GM23338 (cell line): Measurements from ENCODE around the gene RANGAP1. TPM values are rescaled to one million over a fixed set of nuclear protein-coding genes. Genes with fewer than 3 reads are reported as not detected.
A peak's percentile ranks its signal among the peaks of the same experiment; 100 is the strongest.

Experiments used
- ATAC-seq: fragments of 200-7000 bp; cut with Tn5 transposase; 3 replicates; pipeline ENCODE4 v1.9.1; 2020
- DNase-seq: peaks from one replicate; pipeline ENCODE4 v3.0.0-alpha.2; 2015; ENCODE audit warnings: low spot score
- H2AFZ ChIP-seq: fragments of 200-600 bp; sonication (generic); 2 replicates; pipeline ENCODE4 v1.8.0; 2016; ENCODE audit warnings: antibody characterized with exemption, mild to moderate bottlenecking, moderate library complexity
- H3F3A ChIP-seq: fragments of 200-600 bp; sonication (generic); replicated peaks from 2 replicates; pipeline ENCODE4 v1.8.0; 2017; ENCODE audit warnings: antibody characterized with exemption, mixed run types, low read depth
- H3K27ac ChIP-seq: fragments of 200-600 bp; sonication (generic); 2 replicates; pipeline ENCODE4 v1.6.1; 2016; ENCODE audit warnings: low read depth
- H3K27me3 ChIP-seq: fragments of 200-600 bp; sonication (generic); 2 replicates; pipeline ENCODE4 v1.8.0; 2016; ENCODE audit warnings: mild to moderate bottlenecking, mixed run types, moderate library complexity; ENCODE audit not compliant: insufficient read depth
- H3K36me3 ChIP-seq: fragments of 200-600 bp; sonication (generic); 2 replicates; pipeline ENCODE4 v1.8.0; 2016; ENCODE audit warnings: mild to moderate bottlenecking; ENCODE audit not compliant: insufficient read depth
- H3K4me1 ChIP-seq: fragments of 200-600 bp; sonication (generic); 2 replicates; pipeline ENCODE4 v1.8.0; 2016; ENCODE audit warnings: mild to moderate bottlenecking, moderate library complexity; ENCODE audit not compliant: insufficient read depth
- H3K4me2 ChIP-seq: fragments of 200-600 bp; sonication (generic); 2 replicates; pipeline ENCODE4 v1.7.1; 2017; ENCODE audit warnings: mixed run types
- H3K4me3 ChIP-seq: fragments of 200-600 bp; sonication (generic); 2 replicates; pipeline ENCODE4 v1.6.1; 2016; ENCODE audit warnings: mixed run types
- H3K79me2 ChIP-seq: fragments of 200-600 bp; sonication (generic); replicated peaks from 2 replicates; pipeline ENCODE4 v1.8.0; 2017; ENCODE audit warnings: mild to moderate bottlenecking; ENCODE audit not compliant: insufficient read depth
- H3K9me2 ChIP-seq: fragments of 200-600 bp; sonication (generic); 2 replicates; pipeline ENCODE4 v1.8.0; 2017; ENCODE audit not compliant: insufficient read depth
- H4K20me1 ChIP-seq: fragments of 200-600 bp; sonication (generic); replicated peaks from 2 replicates; pipeline ENCODE4 v1.8.0; 2017; ENCODE audit warnings: mild to moderate bottlenecking; ENCODE audit not compliant: insufficient read depth
- H3K27ac Mint-ChIP-seq: 2 replicates; pipeline ENCODE4 v1.8.0; 2020; ENCODE audit warnings: inconsistent platforms, mild to moderate bottlenecking, moderate library complexity, mixed read lengths
- H3K27me3 Mint-ChIP-seq: 3 replicates; pipeline ENCODE4 v1.8.0; 2022; ENCODE audit warnings: low read depth, mild to moderate bottlenecking, moderate library complexity, mixed read lengths, inconsistent platforms; ENCODE audit not compliant: insufficient read depth, poor library complexity
- H3K36me3 Mint-ChIP-seq: 3 replicates; pipeline ENCODE4 v1.8.0; 2021; ENCODE audit warnings: low read depth, mild to moderate bottlenecking, inconsistent platforms, moderate library complexity, mixed read lengths
- H3K4me1 Mint-ChIP-seq: 3 replicates; pipeline ENCODE4 v1.8.0; 2020; ENCODE audit warnings: mild to moderate bottlenecking, inconsistent platforms, mixed read lengths
- H3K4me3 Mint-ChIP-seq: 3 replicates; pipeline ENCODE4 v1.8.0; 2021; ENCODE audit warnings: moderate library complexity, mild to moderate bottlenecking, inconsistent platforms, mixed read lengths
- H3K9me3 Mint-ChIP-seq: 3 replicates; pipeline ENCODE4 v1.8.0; 2020; ENCODE audit warnings: moderate library complexity, mild to moderate bottlenecking, inconsistent platforms, mixed read lengths
- CREB1 ChIP-seq: fragments of 250-450 bp; sonication (Bioruptor Pico); IDR thresholded peaks from 2 replicates; pipeline ENCODE4 v1.5.0; 2020; ENCODE audit warnings: low read depth, mild to moderate bottlenecking, moderate library complexity
- EZH2 ChIP-seq: fragments of 200-600 bp; sonication (generic); IDR thresholded peaks from one replicate; pipeline ENCODE4 v1.8.0; 2017; ENCODE audit warnings: antibody characterized with exemption, mild to moderate bottlenecking, low read depth; ENCODE audit not compliant: unreplicated experiment
- EZH2phosphoT487 ChIP-seq: fragments of 200-600 bp; sonication (generic); IDR thresholded peaks from one replicate; pipeline ENCODE4 v1.8.1; 2018; ENCODE audit warnings: antibody characterized with exemption; ENCODE audit not compliant: unreplicated experiment
- JUNB ChIP-seq: IDR thresholded peaks from one replicate; pipeline ENCODE4 v1.6.1; 2016; ENCODE audit warnings: antibody characterized with exemption; ENCODE audit not compliant: unreplicated experiment
- STAT1 ChIP-seq: IDR thresholded peaks from one replicate; pipeline ENCODE4 v1.6.1; 2016; ENCODE audit warnings: antibody characterized with exemption; ENCODE audit not compliant: unreplicated experiment
- ZNF114 ChIP-seq: fragments of 250-450 bp; sonication (Bioruptor Pico); IDR thresholded peaks from 2 replicates; pipeline ENCODE4 v1.5.0; 2020; ENCODE audit warnings: mild to moderate bottlenecking, moderate library complexity
- ZNF331 ChIP-seq: fragments of 250-450 bp; sonication (Bioruptor Pico); IDR thresholded peaks from 2 replicates; pipeline ENCODE4 v1.5.0; 2020; ENCODE audit warnings: low read depth, mild to moderate bottlenecking, moderate library complexity
- polyA plus RNA-seq: library from polyadenylated mRNA; unstranded; fragments of >200 nt; fragmentation: Nextera tagmentation; extraction: Ambion mirVana; gene quantifications from 2 replicates; pipeline ENCODE4 v1.2.1, GENCODE V29; 2016
- total RNA-seq: library from RNA; depleted of rRNA; stranded (reverse); fragments of >200 nt; shearing (Covaris generic); gene quantifications from 2 replicates; pipeline ENCODE4 v1.2.3, GENCODE V29; 2014
- TF ChIP-seq, protein P1 (sequence below): IDR thresholded peaks from one replicate; pipeline ENCODE4 v1.6.1; 2018; ENCODE audit warnings: antibody characterized with exemption; ENCODE audit not compliant: unreplicated experiment
- TF ChIP-seq, protein P2 (sequence below): IDR thresholded peaks from 2 replicates; pipeline ENCODE4 v1.6.1; 2016; ENCODE audit warnings: antibody characterized with exemption
- TF ChIP-seq, protein P3 (sequence below), 2 experiments: fragments of 200-600 bp in 1 of 2; sonication (generic) in 1 of 2; conservative IDR thresholded peaks; 2 replicates each; pipeline versions ENCODE4 v1.5.1 to v1.6.1; 2016 to 2017; ENCODE audit warnings: antibody characterized with exemption in 2 of 2, low read depth in 2 of 2, mild to moderate bottlenecking in 2 of 2, moderate library complexity in 1 of 2

The RANGAP1 gene
- total and polyA plus RNA-seq, 2 experiments from 2014 or later: 54.7 to 141 TPM

DNA sequence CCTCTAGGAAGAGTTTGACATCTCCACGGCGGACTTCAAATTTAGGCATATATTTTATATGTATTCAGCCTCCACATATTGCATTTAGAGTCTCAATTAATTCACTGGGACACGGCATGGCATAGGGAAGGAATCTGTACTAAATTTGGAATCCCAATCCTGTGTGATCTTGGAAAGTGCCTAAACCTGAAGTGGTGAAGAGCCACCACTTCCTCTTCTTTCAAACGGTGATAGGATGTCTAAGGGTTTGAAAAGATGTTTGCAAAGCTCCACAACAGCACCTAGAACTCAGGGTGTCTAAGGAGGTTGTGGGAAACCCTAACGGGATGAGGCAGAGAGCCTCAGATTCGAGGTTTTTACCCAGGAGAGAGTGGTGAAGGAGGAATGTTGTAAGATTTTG lies 81.9 kb downstream of the RANGAP1 start:
- Histone ChIP-seq H3F3A (0 out of 2 replicates have a peak, but pooled peaks cover 9% of the 10 kb centered on the region), H3K27me3 (peaks cover 5% of the 10 kb centered on the region), H4K20me1 (no peaks in the 10 kb centered on the region), H3K4me2 (no peak overlapping the region), H3K36me3 (no peaks in the 10 kb centered on the region), H2AFZ (no peak overlapping the region), H3K79me2 (peaks cover 21% of the 10 kb centered on the region), H3K4me3 (no peak overlapping the region), H3K4me1 (no peaks in the 10 kb centered on the region), H3K9me2 (no peaks in the 10 kb centered on the region), H3K27ac (no peak overlapping the region)
- no peak for ATAC-seq
- TF ChIP-seq CREB1 (CRISPR knock-in tag): no peak
- Mint-ChIP-seq H3K4me3 (peak overlapping the region; percentile 43; the same call in 1 of the 3 replicates), H3K27ac (no peak overlapping the region), H3K9me3 (no peaks in the 10 kb centered on the region), H3K36me3 (no peaks in the 10 kb centered on the region), H3K4me1 (peaks cover 3% of the 10 kb centered on the region), H3K27me3 (peaks cover 19% of the 10 kb centered on the region)
- DNase-seq: no peak

DNA sequence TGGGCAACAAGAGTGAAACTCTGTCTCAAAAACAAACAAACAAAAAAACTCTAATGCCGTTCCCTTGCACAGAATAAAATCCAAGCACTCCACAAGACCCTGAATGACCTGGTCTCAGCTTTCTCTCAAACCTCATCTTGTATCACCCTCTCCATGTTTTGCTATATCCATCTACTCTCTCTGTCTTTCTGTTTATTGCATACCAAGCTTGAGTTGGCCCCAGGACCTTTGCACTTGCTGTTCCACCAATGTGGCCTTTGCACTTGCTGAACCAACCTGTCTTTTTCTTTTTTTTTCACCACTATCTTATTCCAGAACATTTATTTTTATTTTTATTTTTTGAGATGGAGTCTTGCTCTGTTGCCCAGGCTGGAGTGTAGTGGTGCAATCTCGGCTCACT lies 82.9 kb downstream of the RANGAP1 start:
- H3K9me3 Mint-ChIP-seq: no peaks in the 10 kb centered on the region
- Histone ChIP-seq H3F3A (0 out of 2 replicates have a peak, but pooled peaks cover 9% of the 10 kb centered on the region), H3K27me3 (peaks cover 15% of the 10 kb centered on the region), H3K4me2 (no peak overlapping the region), H4K20me1 (no peaks in the 10 kb centered on the region), H2AFZ (no peak overlapping the region), H3K27ac (no peak overlapping the region), H3K9me2 (no peaks in the 10 kb centered on the region), H3K36me3 (no peaks in the 10 kb centered on the region), H3K79me2 (peaks cover 21% of the 10 kb centered on the region), H3K4me1 (no peaks in the 10 kb centered on the region; the same call in 1 of the 2 replicates), H3K4me3 (no peak overlapping the region)
- peaks cover 3% of the 10 kb centered on the region for H3K4me1 Mint-ChIP-seq
- ATAC-seq: no peak
- H3K27ac Mint-ChIP-seq: no peak overlapping the region
- DNase-seq: no peak
- H3K36me3 Mint-ChIP-seq: no peaks in the 10 kb centered on the region
- peaks cover 26% of the 10 kb centered on the region for H3K27me3 Mint-ChIP-seq
- no peak overlapping the region for H3K4me3 Mint-ChIP-seq
- TF ChIP-seq, protein P1, sequence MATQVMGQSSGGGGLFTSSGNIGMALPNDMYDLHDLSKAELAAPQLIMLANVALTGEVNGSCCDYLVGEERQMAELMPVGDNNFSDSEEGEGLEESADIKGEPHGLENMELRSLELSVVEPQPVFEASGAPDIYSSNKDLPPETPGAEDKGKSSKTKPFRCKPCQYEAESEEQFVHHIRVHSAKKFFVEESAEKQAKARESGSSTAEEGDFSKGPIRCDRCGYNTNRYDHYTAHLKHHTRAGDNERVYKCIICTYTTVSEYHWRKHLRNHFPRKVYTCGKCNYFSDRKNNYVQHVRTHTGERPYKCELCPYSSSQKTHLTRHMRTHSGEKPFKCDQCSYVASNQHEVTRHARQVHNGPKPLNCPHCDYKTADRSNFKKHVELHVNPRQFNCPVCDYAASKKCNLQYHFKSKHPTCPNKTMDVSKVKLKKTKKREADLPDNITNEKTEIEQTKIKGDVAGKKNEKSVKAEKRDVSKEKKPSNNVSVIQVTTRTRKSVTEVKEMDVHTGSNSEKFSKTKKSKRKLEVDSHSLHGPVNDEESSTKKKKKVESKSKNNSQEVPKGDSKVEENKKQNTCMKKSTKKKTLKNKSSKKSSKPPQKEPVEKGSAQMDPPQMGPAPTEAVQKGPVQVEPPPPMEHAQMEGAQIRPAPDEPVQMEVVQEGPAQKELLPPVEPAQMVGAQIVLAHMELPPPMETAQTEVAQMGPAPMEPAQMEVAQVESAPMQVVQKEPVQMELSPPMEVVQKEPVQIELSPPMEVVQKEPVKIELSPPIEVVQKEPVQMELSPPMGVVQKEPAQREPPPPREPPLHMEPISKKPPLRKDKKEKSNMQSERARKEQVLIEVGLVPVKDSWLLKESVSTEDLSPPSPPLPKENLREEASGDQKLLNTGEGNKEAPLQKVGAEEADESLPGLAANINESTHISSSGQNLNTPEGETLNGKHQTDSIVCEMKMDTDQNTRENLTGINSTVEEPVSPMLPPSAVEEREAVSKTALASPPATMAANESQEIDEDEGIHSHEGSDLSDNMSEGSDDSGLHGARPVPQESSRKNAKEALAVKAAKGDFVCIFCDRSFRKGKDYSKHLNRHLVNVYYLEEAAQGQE: no peak
- no peak for TF ChIP-seq EZH2phosphoT487
- TF ChIP-seq, protein P2, sequence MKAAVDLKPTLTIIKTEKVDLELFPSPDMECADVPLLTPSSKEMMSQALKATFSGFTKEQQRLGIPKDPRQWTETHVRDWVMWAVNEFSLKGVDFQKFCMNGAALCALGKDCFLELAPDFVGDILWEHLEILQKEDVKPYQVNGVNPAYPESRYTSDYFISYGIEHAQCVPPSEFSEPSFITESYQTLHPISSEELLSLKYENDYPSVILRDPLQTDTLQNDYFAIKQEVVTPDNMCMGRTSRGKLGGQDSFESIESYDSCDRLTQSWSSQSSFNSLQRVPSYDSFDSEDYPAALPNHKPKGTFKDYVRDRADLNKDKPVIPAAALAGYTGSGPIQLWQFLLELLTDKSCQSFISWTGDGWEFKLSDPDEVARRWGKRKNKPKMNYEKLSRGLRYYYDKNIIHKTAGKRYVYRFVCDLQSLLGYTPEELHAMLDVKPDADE: no peak
- TF ChIP-seq, protein P3, sequence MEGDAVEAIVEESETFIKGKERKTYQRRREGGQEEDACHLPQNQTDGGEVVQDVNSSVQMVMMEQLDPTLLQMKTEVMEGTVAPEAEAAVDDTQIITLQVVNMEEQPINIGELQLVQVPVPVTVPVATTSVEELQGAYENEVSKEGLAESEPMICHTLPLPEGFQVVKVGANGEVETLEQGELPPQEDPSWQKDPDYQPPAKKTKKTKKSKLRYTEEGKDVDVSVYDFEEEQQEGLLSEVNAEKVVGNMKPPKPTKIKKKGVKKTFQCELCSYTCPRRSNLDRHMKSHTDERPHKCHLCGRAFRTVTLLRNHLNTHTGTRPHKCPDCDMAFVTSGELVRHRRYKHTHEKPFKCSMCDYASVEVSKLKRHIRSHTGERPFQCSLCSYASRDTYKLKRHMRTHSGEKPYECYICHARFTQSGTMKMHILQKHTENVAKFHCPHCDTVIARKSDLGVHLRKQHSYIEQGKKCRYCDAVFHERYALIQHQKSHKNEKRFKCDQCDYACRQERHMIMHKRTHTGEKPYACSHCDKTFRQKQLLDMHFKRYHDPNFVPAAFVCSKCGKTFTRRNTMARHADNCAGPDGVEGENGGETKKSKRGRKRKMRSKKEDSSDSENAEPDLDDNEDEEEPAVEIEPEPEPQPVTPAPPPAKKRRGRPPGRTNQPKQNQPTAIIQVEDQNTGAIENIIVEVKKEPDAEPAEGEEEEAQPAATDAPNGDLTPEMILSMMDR (conservative IDR thresholded peaks at IDR 0.05; ENCODE audit: low read depth in 2 of 2): no peak
- no peak for TF ChIP-seq EZH2
- TF ChIP-seq ZNF114 (CRISPR knock-in tag): no peak
- no peak for TF ChIP-seq JUNB
- TF ChIP-seq ZNF331 (CRISPR knock-in tag): no peak
- TF ChIP-seq STAT1: no peak
